ENCODE data around the gene B4GALNT4.

- TF ChIP-seq, protein P1, sequence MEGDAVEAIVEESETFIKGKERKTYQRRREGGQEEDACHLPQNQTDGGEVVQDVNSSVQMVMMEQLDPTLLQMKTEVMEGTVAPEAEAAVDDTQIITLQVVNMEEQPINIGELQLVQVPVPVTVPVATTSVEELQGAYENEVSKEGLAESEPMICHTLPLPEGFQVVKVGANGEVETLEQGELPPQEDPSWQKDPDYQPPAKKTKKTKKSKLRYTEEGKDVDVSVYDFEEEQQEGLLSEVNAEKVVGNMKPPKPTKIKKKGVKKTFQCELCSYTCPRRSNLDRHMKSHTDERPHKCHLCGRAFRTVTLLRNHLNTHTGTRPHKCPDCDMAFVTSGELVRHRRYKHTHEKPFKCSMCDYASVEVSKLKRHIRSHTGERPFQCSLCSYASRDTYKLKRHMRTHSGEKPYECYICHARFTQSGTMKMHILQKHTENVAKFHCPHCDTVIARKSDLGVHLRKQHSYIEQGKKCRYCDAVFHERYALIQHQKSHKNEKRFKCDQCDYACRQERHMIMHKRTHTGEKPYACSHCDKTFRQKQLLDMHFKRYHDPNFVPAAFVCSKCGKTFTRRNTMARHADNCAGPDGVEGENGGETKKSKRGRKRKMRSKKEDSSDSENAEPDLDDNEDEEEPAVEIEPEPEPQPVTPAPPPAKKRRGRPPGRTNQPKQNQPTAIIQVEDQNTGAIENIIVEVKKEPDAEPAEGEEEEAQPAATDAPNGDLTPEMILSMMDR (IDR thresholded peaks at IDR 0.05) = no peak
- no peak for TF ChIP-seq EZH2 (IDR thresholded peaks at IDR 0.05)
Measured at GRCh38 chr11:383431-383830, 14.1 kb downstream of the B4GALNT4 start.

Data from neural progenitor cell (in vitro differentiated cells).